HepG2 (cell line): ENCODE results near the gene COL9A1. TPM values are rescaled to one million over a fixed set of nuclear protein-coding genes. Genes with fewer than 3 reads are reported as not detected.

Experiments
- ATAC-seq: fragments of 200-7000 bp; cut with Tn5 transposase; 3 replicates; pipeline ENCODE4 v1.9.1; 2020; ENCODE audit warnings: mild to moderate bottlenecking, moderate library complexity
- BruUV-seq: library from RNA; stranded (reverse); fragments of 400-500 nt; replicated peaks from 2 replicates; lab custom pipeline; 2021; lab: Mats Ljungman, UMichigan
- CTCF ChIA-PET: fragments of 300-600 bp; formaldehyde crosslinking; extraction: SDS; loops from one replicate; lab custom pipeline; 2021; ENCODE audit warnings: low total read pairs, inconsistent platforms, low intra/inter-chr PET ratio; lab: Yijun Ruan, JAX
- POLR2A ChIA-PET: fragments of 350-600 bp; sonication (Branson Sonifier 250); formaldehyde crosslinking; loops from one replicate; lab custom pipeline; 2020; ENCODE audit warnings: antibody characterized with exemption, inconsistent platforms; lab: Yijun Ruan, JAX
- DNase-seq: peaks from one replicate; pipeline ENCODE4 v3.0.0-alpha.2; 2015; ENCODE audit warnings: low spot score
- FAIRE-seq: peaks from 3 replicates; lab custom pipeline; 2011; peaks lifted over from hg19 to GRCh38; lab: Jason Lieb, UNC
- H2AFZ ChIP-seq: one replicate; pipeline ENCODE4 v1.6.1; 2011; ENCODE audit warnings: low read length, inconsistent platforms
- H3K27ac ChIP-seq: fragments of 300-600 bp; 3 replicates; pipeline ENCODE4 v1.8.0; 2011; ENCODE audit warnings: mixed run types, mild to moderate bottlenecking, mixed read lengths, low read length, inconsistent platforms; ENCODE audit not compliant: insufficient read depth; ENCODE audit errors: extremely low read length
- H3K27me3 ChIP-seq, 2 experiments: fragments of 200-600 bp in 1 of 2; 2 replicates in 1 of 2; 3 replicates in 1 of 2; pipeline versions ENCODE4 v1.6.0 to v1.8.0; 2011; ENCODE audit warnings: low read length in 2 of 2, mild to moderate bottlenecking in 2 of 2, moderate library complexity in 2 of 2, inconsistent platforms in 1 of 2; ENCODE audit not compliant: insufficient read depth in 2 of 2, control insufficient read depth in 1 of 2
- H3K36me3 ChIP-seq, 2 experiments: fragments of 200-600 bp in 1 of 2; replicated peaks in 1 of 2; 2 replicates in 1 of 2; 3 replicates in 1 of 2; pipeline versions ENCODE4 v1.5.1 to v1.8.0; 2011; ENCODE audit warnings: low read length in 2 of 2, inconsistent platforms in 1 of 2; ENCODE audit not compliant: insufficient read depth in 2 of 2, control insufficient read depth in 1 of 2
- H3K4me1 ChIP-seq: 2 replicates; pipeline ENCODE4 v1.5.1; 2012; ENCODE audit warnings: low read length, inconsistent platforms; ENCODE audit not compliant: insufficient read depth
- H3K4me2 ChIP-seq: 2 replicates; pipeline ENCODE4 v1.6.0; 2011; ENCODE audit warnings: low read depth, low read length, inconsistent platforms
- H3K4me3 ChIP-seq, 3 experiments: fragments of 200-600 bp in 1 of 3; sonication (generic), shearing (Covaris generic) in 1 of 3; replicated peaks in 1 of 3; 2 replicates each; pipeline ENCODE4 v1.5.1; 2011 to 2016; ENCODE audit warnings: low read length in 3 of 3, inconsistent platforms in 2 of 3, low read depth in 2 of 3, mild to moderate bottlenecking in 2 of 3, control low read depth in 1 of 3, mixed read lengths in 1 of 3; ENCODE audit not compliant: insufficient read depth in 1 of 3
- H3K79me2 ChIP-seq: one replicate; pipeline ENCODE4 v1.6.1; 2011; ENCODE audit warnings: low read length, inconsistent platforms; ENCODE audit not compliant: insufficient read depth
- H3K9ac ChIP-seq: 2 replicates; pipeline ENCODE4 v1.6.0; 2011; ENCODE audit warnings: mild to moderate bottlenecking, low read depth, low read length, inconsistent platforms; ENCODE audit not compliant: insufficient read depth
- H3K9me3 ChIP-seq: 2 replicates; pipeline ENCODE4 v1.5.1; 2012; ENCODE audit warnings: mild to moderate bottlenecking, low read length
- H4K20me1 ChIP-seq: 2 replicates; pipeline ENCODE4 v1.6.0; 2011; ENCODE audit warnings: inconsistent platforms, mild to moderate bottlenecking, low read length, moderate library complexity; ENCODE audit not compliant: insufficient read depth
- HNRNPH1 ChIP-seq: fragments of 200-400 bp; formaldehyde crosslinking; optimal IDR thresholded peaks from 2 replicates; pipeline ENCODE3; 2017; ENCODE audit warnings: mild to moderate bottlenecking, low read depth, low read length
- MXD1 ChIP-seq: sonication (generic); formaldehyde crosslinking; IDR thresholded peaks from 2 replicates; pipeline ENCODE4 v1.4.0; 2020; ENCODE audit warnings: mild to moderate bottlenecking, missing genetic modification reagents
- TSC22D2 ChIP-seq: sonication (generic); formaldehyde crosslinking; IDR thresholded peaks from 2 replicates; pipeline ENCODE4 v1.5.1; 2020; ENCODE audit warnings: missing genetic modification reagents, mild to moderate bottlenecking, borderline replicate concordance
- ZFP91 ChIP-seq: sonication (generic); formaldehyde crosslinking; IDR thresholded peaks from 2 replicates; pipeline ENCODE4 v1.9.0; 2022; ENCODE audit warnings: missing genetic modification reagents, mild to moderate bottlenecking, borderline replicate concordance
- ZNF101 ChIP-seq: sonication (generic); formaldehyde crosslinking; IDR thresholded peaks from 2 replicates; pipeline ENCODE4 v1.4.0; 2020; ENCODE audit warnings: mild to moderate bottlenecking, low read depth, missing genetic modification reagents, borderline replicate concordance
- ZNF124 ChIP-seq: sonication (generic); formaldehyde crosslinking; IDR thresholded peaks from 2 replicates; pipeline ENCODE4 v1.4.0; 2020; ENCODE audit warnings: missing genetic modification reagents
- ZNF180 ChIP-seq: sonication (generic); formaldehyde crosslinking; IDR thresholded peaks from 2 replicates; pipeline ENCODE4 v1.4.0; 2020; ENCODE audit warnings: low read depth, missing genetic modification reagents, borderline replicate concordance
- ZNF33A ChIP-seq: sonication (generic); formaldehyde crosslinking; IDR thresholded peaks from 2 replicates; pipeline ENCODE4 v1.5.1; 2020; ENCODE audit warnings: missing genetic modification reagents, mild to moderate bottlenecking, moderate library complexity, borderline replicate concordance
- ZNF343 ChIP-seq: sonication (generic); formaldehyde crosslinking; IDR thresholded peaks from 2 replicates; pipeline ENCODE4 v1.4.0; 2020; ENCODE audit warnings: mild to moderate bottlenecking, missing genetic modification reagents
- ZNF768 ChIP-seq: sonication (generic); formaldehyde crosslinking; IDR thresholded peaks from 2 replicates; pipeline ENCODE4 v1.4.0; 2020; ENCODE audit warnings: missing genetic modification reagents
- WGBS: methylation state at CpG from one replicate; pipeline ENCODE4 v1.1.6; 2017; ENCODE audit warnings: low lambda C conversion rate; 5-methylcytosine and 5-hydroxymethylcytosine counted together
- in situ Hi-C: cut with HindIII; loops from 2 replicates; pipeline ENCODE4 v1.10.0; 2017; ENCODE audit warnings: low pct_unique_long_range_greater_than_20kb; ENCODE audit not compliant: extremely low pct_ligation_motif_present
- intact Hi-C: fragments of 100-400 bp; cut with micrococcal nuclease; formaldehyde crosslinking; loops from one replicate; pipeline ENCODE4 v1.10.0; 2022; ENCODE audit not compliant: unreplicated experiment
- polyA plus RNA-seq, 8 experiments: library from polyadenylated mRNA; depleted of rRNA in 3 of 8; stranded (reverse) in 7 of 8; unstranded in 1 of 8; fragments of >200 nt; fragmentation: Illumina TruSeq in 4 of 8; extraction: Trizol in 4 of 8; gene quantifications; 2 replicates each; pipeline versions ENCODE4 v1.2.1 to v1.2.3, GENCODE V29; 2011 to 2016; ENCODE audit warnings: low read depth in 4 of 8, missing spikeins in 1 of 8, mixed read lengths in 1 of 8; ENCODE audit not compliant: insufficient read depth in 1 of 8
- total RNA-seq, 5 experiments: library from RNA; depleted of rRNA; stranded (reverse); fragments of >200 nt; fragmentation: Illumina TruSeq; extraction: Trizol; gene quantifications; 2 replicates each; pipeline ENCODE4 v1.2.3, GENCODE V29; 2016; ENCODE audit warnings: low read depth in 1 of 5
- TF ChIP-seq, protein P1 (sequence below): sonication (generic); formaldehyde crosslinking; IDR thresholded peaks from 2 replicates; pipeline ENCODE4 v1.5.0; 2020; ENCODE audit warnings: mild to moderate bottlenecking, missing genetic modification reagents, moderate library complexity

The COL9A1 gene
- total and polyA plus RNA-seq, 2 of the 13 experiments (the other 11 are each of a cell fraction or from before 2014, with no cell fraction given), result 0.08 TPM; not detected in 1

DNA sequence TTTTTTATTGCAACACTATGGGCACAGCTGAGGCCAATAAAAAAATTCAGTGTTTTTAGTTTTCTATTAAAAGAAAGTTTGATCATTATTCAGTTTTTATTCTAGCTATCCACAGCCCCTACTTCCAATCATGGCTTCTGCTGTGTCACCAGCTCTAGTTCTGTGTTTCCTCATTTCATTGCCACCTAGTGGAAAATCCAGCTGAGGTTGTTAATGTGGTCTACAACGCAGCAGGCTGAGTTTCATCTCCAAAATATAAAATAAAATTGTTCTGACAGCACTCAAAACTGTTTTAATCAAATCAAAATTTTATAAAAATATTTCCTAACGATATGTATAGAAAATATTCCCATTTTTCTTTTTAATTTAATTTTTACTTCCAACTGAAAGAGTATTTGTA lies 13.6 kb downstream of the COL9A1 start:
- Histone ChIP-seq H3K4me3 (no peak overlapping the region), H3K4me2 (no peak overlapping the region), H3K9ac (no peak overlapping the region), H3K27ac (no peak overlapping the region), H4K20me1 (no peaks in the 10 kb centered on the region), H3K79me2 (no peaks in the 10 kb centered on the region), H3K36me3 (no peaks in the 10 kb centered on the region), H3K9me3 (no peaks in the 10 kb centered on the region), H3K4me1 (no peaks in the 10 kb centered on the region), H3K27me3 (peaks cover 2 to 3% of the 10 kb centered on the region in 2 experiments; a peak in 3 of 5 replicates), H2AFZ (no peak overlapping the region)
- 0% methylated on average over 2 of the region's 2 CpGs for WGBS
- DNase-seq (peak; percentile 14), ATAC-seq (peak; percentile 63), FAIRE-seq (no peak)
- no TSS peak for BruUV-seq
- POLR2A ChIA-PET, result no interaction called here
- intact Hi-C loops (loop anchor here (1.0 kb wide), 1 partner anchor 68 kb away; no protein-coding TSS in a partner anchor), in situ Hi-C loops (loop anchor here (5.0 kb wide), 1 partner anchor 67 kb away; no protein-coding TSS in a partner anchor)
- no peak for TF ChIP-seq TSC22D2 (CRISPR knock-in tag)
- no peak for TF ChIP-seq ZNF33A (CRISPR knock-in tag)
- TF ChIP-seq, protein P1, sequence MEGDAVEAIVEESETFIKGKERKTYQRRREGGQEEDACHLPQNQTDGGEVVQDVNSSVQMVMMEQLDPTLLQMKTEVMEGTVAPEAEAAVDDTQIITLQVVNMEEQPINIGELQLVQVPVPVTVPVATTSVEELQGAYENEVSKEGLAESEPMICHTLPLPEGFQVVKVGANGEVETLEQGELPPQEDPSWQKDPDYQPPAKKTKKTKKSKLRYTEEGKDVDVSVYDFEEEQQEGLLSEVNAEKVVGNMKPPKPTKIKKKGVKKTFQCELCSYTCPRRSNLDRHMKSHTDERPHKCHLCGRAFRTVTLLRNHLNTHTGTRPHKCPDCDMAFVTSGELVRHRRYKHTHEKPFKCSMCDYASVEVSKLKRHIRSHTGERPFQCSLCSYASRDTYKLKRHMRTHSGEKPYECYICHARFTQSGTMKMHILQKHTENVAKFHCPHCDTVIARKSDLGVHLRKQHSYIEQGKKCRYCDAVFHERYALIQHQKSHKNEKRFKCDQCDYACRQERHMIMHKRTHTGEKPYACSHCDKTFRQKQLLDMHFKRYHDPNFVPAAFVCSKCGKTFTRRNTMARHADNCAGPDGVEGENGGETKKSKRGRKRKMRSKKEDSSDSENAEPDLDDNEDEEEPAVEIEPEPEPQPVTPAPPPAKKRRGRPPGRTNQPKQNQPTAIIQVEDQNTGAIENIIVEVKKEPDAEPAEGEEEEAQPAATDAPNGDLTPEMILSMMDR, result 0 out of 2 replicates have a peak, but pooled peaks have one; percentile 15
- CTCF ChIA-PET, result interaction anchor here (1.7 kb wide), 1 partner anchor 68 kb away, joined by 4 read pairs; no protein-coding TSS in a partner anchor

DNA sequence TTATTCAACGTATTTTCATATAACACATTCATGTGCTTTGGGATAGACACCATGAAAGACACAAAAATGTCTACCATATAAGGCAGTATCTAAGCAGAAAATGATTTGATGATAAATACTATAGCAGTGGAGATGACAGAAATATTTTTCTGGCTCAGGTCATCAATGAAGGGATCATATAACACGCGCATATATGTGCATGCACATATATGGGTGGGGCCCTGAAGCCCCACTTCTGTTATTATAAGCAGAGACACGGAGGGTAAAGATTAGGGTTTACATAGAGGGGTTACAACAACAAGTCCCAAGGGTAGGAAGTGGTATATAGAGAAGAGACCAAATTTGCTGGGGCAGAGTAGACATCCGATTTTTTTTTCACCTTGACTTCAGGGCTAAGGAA lies 16.0 kb downstream of the COL9A1 start:
- DNase-seq, result no peak
- TF ChIP-seq ZNF180 (CRISPR knock-in tag), result no peak
- no peak for TF ChIP-seq ZNF343 (CRISPR knock-in tag)
- TF ChIP-seq HNRNPH1, result no peak
- TF ChIP-seq ZNF768, result no peak
- TF ChIP-seq ZNF124 (CRISPR knock-in tag), result no peak
- TF ChIP-seq ZFP91 (CRISPR knock-in tag), result no peak
- TF ChIP-seq MXD1 (CRISPR knock-in tag), result no peak
- TF ChIP-seq ZNF101 (CRISPR knock-in tag), result no peak
- H3K9me3 ChIP-seq, result no peaks in the 10 kb centered on the region
- BruUV-seq, result no TSS peak
- H2AFZ ChIP-seq, result no peak overlapping the region
- no peak overlapping the region for H3K4me3 ChIP-seq
- CTCF ChIA-PET, result no interaction called here
- intact Hi-C loops, result no loop called here
- H4K20me1 ChIP-seq, result no peaks in the 10 kb centered on the region
- no peak for FAIRE-seq
- no peaks in the 10 kb centered on the region for H3K36me3 ChIP-seq
- ATAC-seq, result no peak
- POLR2A ChIA-PET, result no interaction called here
- H3K4me1 ChIP-seq, result no peaks in the 10 kb centered on the region
- no peak overlapping the region for H3K4me2 ChIP-seq
- H3K27me3 ChIP-seq, result peaks cover 3 to 24% of the 10 kb centered on the region in 2 experiments; a peak in 4 of 5 replicates
- in situ Hi-C loops, result loop anchor here (5.0 kb wide), 1 partner anchor 65 kb away; no protein-coding TSS in a partner anchor
- H3K79me2 ChIP-seq, result no peaks in the 10 kb centered on the region
- no peak overlapping the region for H3K9ac ChIP-seq
- H3K27ac ChIP-seq, result no peak overlapping the region
- WGBS, result 35% methylated on average over 5 of the region's 5 CpGs
